Mucosa of gallbladder (tissue), 1 donor: ENCODE measurements around the gene ADAMTS17. TPM values are rescaled to one million over a fixed set of nuclear protein-coding genes. Genes with fewer than 3 reads are reported as not detected.

ENCODE experiments used
- DNase-seq: peaks from one replicate; pipeline ENCODE4 v3.0.0-alpha.2; 2020; ENCODE audit warnings: low spot score
- total RNA-seq: library from RNA; stranded (reverse); gene quantifications from one replicate; pipeline ENCODE4 v1.2.1, GENCODE V29; 2021
- donor health status: DM: no; HTN: no; CAD: no.

The ADAMTS17 gene
- total RNA-seq, 1 donor from 2014 or later = 3.6 TPM

DNA sequence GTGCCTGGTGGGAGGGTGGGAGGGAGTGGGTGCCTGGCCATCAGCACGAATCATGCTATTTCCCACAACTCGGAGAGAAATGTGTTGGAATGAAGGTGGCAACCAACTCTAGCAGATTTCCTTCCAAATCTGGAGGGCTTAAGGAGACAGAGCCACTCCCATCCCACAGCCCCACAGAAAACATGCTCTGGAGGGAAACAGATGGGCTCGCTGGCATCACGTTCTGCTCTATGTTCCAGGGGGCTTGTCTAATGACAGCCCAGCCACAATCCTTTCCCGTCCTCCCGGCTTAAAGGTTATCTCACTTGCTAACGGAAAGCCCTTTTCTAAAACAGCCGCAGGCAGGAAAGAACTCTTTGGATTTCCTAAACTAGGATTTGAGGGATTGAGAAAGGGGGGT, 65.3 kb downstream of the ADAMTS17 start:
- no peak for DNase-seq

DNA sequence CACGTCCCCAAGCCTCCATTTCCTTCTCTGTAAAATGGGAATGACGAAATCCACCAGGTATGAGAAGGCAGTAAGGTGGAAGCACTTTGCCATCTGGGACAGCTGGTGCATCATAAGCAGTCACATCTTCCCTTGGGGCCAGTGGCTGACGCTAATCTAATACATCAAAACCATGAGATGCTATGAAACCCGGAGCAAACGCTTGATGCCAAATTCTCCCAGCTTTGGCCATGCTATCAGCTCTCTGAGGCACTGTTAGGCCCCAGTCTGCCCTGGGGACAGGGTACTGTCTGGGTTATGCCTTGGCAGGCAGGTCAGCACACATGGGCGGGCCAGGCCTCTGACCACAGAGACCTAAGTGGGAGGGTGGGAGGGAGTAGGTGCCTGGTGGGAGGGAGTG, 66.1 kb downstream of the ADAMTS17 start:
- peak; percentile 3 for DNase-seq

DNA sequence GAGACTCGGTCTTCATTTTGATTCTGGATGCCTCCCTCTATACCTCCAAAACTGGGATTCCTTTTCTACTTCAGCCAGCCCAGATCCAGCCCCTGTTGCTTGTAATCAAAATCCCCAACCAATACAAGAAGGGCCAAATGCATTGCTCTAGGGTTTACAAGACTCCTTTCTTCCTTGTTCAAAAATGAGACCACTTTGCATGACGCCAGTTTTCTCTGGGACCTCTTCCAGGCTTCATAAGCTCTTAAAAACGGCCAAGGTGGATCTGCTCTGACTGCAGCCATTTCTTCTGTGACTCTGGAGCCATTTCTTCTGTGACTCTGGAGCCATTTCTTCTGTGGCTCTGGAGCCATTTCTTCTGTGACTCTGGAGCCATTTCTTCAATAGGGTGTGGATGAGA, 71.9 kb downstream of the ADAMTS17 start:
- DNase-seq = peak; percentile 0

DNA sequence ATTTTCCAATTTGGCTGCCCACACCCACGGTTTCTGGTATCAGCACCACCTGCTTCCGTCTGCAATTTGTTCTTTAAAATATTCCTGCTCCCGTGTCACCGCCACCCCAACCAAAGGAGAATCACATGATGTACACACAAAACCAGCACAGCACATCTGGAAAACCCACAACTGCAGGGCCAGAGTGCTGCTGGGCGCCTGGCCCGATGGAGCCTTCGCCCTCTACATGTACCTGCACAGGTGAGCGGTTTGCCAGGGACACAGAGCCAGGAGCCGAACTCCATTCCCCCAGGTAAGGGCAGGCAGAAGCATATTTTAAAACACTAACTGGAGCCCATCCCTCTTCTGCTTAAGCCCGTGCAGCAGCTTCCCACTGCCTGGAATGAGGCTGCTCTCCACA, 75.6 kb downstream of the ADAMTS17 start:
- DNase-seq = peak; percentile 5

DNA sequence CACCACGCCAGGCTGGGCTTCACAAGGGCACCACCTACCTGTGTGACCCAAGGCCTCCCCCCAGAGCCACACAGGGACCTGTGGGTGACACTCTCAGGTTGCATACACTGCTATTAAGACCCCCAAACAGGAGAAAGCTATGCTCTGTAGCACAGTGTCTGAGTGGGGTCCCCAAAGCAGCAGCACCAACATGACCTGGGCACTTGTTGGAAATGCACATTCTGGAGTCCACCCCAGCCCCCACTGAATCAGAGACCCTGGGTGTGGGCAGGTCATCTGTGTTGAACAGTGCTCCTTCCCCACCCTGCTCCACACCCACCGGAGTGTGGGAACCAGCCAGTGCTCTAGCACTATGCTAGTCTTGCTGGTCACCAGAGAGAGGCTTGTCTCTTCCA, 76.1 kb downstream of the ADAMTS17 start:
- DNase-seq = peak; percentile 7

DNA sequence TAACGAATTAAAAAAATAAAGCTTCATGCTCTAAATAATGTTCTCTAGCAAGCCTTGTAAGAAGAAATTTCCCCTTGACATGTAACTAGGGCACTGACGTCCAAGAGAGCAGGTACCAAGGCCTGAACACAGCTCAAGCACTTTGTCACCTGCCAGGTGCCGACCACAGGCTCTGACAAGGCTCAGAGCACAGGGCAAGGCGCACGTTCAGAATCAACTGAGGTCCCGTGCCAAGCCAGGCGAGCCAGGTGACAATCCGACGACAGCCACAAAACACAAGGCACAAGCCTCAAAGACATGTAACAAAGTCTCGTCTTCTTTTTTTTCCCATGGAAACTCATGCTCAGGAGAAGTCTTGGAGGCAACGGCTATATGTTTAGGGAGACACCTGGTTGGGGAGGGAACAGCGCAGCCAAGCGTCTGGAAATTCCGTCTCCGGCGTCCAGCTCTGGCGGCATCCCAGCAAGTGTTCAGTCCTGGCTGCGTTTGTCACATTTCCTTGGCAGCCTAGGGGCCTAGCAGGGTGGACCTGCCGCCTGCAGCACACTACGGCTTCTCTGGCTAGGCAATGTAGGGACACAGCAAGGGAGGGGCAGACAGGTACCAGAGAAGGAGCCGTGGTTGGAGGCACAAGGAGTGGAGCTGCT, 76.7 kb downstream of the ADAMTS17 start:
- DNase-seq = peak; percentile 9

DNA sequence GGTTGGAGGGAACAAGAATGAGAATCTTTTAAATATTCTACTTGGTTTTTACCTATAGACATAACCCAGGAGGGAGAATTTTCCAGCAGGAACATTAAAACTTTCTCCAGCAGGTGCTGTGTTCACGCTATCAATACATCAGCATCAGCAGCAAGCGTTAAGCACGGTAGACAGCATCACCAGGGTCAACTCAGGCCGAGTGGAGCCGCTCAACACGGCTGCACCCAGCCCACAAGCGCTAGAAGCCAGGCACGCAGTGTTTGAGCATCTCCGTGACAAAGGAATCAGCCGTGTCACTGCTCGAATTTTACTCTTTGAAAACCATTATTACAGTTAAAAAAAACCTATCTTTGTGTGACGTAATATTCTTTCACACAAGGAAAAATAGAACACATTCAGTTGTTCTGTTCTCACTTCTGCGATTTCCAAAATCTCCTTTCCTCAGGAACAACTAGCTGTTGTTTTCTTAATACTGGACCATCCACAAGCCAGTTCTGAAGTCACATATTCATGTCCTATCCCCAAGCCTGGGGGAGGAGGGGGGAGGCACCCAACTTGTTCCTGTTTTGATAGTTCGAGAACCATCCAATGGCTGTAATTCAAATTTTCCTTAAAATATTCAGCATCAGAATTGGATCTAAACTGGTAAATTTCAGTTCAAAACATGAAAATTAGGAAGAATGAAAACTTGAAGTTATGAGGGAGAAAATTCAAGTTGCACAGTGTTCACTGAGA, 77.9 kb downstream of the ADAMTS17 start:
- DNase-seq = peak; percentile 4

DNA sequence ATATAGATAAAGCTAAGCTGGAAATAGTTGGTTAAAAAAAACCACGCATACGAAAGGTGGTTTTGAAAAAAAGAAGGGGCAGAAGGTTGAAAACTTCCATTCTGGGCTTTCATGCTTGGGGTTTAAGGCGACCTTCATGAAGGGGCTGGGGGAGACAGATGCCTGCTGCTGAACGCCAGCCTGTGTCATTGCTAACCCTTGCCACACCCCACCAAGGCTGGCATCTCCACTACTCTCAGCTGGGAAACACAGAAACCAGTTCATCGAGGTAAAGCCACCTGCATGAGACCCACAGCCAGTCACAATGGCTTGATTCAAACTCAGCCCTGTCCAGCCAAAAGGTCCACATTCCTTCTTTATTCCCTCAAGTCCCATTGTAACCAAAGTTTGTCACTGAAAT, 78.7 kb downstream of the ADAMTS17 start:
- peak; percentile 4 for DNase-seq

DNA sequence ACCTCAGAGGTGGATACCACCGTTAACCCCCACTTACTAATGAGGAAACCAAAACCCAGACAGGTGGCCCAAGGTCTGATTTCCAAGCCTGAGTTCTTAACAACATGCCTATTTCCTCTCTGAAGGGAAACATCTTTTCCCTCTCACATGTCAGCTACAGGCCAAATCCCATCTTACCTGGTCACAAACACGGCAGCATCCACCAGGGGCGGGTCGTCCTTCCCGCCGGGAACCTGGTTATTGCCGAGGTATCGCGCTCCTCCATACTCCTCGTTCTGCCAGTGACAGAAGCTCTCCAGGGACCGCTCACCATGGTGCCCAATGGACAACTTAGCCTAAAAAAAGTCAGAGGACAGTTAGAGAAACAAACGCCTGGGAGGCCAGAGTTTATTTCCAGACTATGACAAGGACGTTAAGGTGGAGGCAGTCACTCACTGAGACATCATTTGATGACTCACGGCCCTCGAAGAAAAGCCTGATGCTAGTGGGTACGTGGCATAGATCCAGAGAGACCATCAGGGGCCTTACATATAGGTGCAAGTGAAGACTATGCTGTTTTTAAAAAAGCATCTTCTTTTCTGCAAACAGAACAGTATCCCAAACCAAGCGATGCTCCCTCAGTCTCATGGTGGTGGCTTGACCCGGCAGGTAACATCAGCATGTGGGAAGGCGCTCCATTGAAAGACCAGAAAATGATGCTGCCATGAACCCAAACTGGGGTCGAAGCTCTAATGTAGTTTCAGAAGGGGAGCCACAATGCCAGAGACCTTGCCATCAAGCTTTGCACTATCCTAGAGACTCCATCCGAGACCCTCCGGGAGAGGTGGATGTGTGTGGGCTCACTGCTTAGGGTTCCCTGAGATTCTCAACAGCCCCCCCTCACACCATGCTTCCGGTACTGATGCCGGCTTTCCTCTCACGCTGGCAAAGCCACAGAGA, 80.2 kb downstream of the ADAMTS17 start:
- no peak for DNase-seq

DNA sequence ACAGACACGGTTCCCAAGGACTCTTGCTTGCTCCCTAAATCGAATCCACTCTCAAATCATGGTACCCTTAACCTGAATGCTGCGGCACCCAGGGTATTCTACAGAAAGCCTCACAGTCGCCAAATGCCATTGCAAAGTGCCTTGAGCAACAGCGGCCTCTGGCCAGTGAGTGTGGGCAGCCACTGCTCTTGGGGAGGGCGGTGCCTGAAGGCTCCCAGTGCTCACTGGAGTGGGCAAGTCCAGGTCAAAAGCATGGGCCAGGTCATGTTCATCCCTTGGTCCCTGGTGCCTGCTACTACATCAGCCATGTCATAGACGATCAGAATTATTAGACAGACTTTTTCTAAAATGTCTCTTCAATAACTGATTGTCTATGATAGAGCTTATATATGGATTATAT, 82.5 kb downstream of the ADAMTS17 start:
- no peak for DNase-seq

DNA sequence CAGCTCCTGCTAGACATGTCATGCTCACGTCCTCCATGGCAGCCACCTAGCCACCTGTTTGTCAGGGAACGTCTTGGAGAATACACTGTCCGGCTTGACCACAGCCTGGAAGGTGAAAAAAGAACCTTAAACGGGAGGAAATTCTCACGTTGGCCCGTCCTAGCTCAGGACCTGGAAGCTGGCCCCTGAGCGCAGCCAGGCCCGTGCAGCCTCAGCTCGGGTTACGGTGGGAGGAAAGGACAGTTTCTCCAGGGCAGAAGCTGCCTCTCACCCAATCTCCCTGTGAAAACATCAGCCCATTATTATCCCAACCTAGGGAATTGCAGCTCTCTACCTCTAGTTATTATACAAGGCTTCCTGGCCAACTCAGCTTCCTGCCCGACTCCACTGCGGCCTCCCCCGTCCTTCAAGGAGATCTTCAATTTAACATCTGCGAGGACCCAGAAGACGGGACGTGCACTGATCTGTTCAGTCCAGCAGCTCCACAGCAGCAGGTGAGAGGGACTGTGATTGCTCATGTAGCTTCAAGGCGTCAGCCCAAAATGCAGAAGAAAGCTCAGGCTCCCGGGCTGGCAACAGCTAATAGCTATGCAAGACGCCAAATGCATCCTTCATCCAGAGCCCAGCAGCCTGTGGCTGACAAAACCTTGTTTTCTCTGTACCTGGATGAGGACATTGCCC, 84.7 kb downstream of the ADAMTS17 start:
- DNase-seq = no peak

DNA sequence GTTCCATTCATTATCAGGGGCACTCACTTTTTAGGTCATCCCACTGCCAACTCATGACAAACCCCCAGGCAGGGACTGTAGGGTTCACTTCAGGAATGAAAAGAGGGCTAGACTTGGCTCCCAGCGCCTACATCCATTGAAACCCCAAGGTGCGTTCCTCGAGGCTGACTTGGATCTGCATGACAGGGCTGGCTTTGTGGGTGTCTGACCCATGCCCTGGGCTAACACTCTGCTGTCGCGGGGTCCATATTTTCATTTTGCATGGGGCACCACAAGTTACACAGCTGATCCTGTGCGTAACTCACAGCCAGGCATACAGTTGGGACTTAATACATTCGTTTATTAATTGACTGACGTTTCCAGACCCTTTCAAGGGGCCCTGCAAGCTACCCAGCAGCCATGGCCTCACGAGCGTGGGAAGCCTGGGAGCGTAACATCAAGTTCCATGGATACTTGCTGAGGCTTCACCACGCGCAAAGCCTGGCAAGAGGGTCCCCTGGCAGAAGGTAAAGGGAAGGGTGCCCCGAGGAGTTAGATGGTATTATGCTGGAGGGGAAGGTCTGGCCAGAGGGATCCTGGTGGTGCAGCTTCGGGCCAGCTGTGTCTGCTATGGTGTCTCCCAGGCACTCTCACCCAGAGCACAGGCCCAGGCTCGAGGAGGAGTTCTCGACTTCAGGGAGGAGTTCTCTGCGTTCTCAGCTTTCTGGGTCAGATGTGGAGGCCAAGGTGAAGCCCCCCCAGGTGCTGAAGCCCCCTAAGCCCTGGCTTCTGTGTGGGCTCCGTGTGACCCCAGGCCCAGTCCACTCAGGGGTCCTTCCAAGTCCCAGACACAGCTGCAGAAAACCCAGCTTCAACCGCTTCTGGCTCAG, 85.4 kb downstream of the ADAMTS17 start:
- no peak for DNase-seq

DNA sequence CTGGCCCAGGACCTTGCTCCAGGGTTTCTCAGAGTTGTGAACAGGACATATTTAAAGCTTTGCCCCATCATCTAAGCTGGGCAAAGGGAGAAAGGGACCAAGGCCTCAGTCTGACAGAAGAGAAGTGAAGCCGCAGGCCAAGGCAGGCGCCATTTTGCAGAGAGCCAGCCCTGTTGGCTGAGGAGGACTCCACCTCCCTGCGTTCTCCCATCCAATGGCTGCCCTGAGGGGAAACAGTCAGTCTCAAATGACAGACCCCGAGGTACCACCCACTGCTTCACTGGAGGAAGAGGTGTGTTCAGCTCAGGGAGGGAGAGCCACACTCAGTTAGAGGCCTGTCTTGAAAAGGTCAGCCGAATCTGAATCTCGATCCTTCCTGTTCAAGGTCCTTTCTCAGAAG, 86.1 kb downstream of the ADAMTS17 start:
- no peak for DNase-seq

DNA sequence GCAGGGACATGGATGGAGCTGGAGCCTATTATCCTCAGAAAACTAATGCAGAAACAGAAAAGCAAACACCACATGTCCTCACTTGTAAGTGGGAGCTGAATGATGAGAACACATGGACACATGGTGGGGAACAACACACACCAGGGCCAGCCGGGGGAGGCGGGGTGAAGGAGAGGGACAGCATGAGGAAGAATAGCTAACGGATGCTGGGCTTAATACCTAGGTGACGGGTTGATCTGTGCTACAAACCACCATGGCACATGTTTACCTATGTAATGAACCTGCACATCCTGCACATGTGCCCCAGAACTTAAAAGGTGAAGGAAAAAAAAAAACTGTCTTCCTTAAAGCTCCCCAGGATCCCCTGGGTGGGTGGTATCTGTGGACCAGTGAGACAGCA, 87.1 kb downstream of the ADAMTS17 start:
- DNase-seq = no peak

DNA sequence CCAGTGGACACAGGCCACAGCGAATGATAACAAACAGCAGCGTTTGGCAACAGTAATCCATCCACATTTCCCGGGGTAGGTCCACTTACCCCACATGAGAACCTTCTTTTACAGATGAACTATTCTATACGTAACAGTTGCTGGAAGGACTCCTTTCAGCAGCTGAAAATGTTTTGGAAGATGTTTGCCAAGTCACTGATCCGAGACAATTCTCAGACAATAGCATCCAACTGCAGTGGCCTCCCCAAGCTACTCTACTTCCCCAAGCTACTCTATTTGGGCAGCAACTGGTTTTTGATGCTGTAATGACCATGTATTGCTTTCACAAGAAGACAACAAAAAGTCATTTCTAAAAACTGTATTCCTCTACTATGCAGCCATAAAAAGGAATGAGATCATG, 87.5 kb downstream of the ADAMTS17 start:
- DNase-seq = no peak

DNA sequence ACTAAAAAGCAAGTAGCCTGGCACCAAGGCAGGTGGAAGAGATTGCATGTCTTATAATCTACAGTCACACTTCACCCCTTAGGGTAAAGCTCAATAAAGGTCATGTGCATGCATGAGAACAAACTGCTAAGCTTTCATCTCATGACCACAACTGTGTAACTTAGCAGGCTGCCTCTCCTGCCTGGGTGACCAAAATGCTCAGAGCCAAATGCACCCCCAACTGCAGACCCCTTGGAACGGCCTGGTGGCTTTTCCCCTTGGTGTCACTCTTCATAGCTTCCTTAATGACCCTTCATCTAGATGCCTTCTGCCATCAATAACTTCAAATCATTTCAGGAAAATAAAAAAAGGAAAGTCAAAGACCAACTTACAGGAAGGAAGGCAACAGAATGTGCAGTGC, 88.1 kb downstream of the ADAMTS17 start:
- DNase-seq = no peak

DNA sequence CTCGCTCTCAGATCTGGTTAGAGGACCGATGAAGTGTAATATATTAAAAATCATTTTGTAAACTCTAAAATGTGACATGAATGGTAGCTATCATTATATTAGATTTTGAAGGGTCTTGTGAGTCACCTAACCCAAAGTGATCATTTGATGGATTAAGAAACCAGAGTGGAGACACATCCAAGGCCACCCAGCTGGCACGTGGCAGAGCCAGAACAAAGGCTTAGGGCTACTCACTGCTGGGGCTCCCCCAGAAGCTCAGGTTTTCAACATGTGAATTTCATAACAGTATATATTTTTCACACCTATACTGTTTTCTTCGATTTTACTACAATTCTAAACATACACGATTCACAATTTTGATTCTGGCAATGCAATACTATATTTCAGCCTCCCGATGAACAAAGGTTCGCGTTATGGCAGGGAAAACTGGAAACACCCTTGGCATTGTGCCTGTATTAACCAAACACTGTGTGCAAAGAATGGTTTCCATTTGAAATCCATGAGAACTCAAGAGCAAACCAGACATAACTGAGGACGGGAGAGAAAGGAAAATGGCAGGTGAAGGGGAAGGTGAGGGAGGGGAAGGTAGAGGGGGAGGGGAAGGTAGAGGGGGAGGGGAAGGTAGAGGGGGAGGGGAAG, 88.9 kb downstream of the ADAMTS17 start:
- no peak for DNase-seq

DNA sequence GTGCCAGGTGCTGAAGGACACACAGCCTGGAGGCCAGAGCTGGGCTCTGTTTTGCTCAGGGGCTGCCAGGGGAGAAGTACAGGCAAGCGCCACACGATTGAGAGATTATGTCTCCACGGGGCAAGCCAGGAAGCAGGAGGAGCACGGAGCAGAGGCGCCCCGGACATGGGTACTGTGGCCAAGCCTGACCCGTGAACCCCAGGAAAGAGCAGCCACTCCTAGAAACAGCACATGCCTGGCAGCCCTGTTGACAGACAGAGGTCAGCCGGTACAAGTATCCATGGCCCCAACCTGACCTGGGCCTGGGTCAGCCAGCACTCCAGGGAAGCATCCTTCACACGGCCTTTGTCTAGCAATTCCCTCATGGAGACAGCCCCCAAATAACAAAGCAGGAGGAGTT, 89.4 kb downstream of the ADAMTS17 start:
- DNase-seq = no peak

DNA sequence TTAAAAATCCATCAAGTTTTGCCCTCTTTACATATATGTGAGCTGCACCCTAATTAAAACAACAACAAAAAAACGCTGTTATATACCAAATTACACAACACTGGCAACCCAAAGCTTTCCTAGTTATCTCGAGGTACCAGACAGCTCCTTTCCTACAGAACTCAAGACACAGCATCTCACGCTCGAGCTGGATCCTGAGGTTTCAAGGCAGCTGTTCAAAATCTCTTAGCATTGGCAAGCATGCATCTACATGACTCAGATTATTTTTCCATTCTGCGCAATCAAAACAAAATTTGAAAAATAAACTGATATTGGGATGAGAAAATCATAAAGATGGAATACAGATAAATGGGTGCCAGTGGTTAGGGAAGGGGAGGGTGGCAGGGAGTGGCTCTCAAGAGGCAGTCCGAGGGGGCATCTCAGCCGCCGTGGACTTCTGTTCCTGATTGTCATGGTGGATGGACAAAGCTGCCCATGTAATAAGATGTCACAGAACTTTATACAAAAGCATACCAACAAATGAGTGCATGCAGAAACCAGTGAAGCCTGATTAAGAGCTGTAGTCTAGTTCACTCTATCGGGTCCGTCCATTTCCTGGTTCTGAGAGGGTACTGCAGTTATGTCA, 91.5 kb downstream of the ADAMTS17 start:
- DNase-seq = no peak
